ENCODE measurements around the gene NRL. TPM values are rescaled to one million over a fixed set of nuclear protein-coding genes. Genes with fewer than 3 reads are reported as not detected.
A peak's percentile ranks its signal among the peaks of the same experiment; 100 is the strongest.

The NRL gene
- total and polyA plus RNA-seq, 10 of the 15 experiments (the other 5 are each of a cell fraction or from before 2014, with no cell fraction given): 0.11 to 4.4 (median 2.2) TPM

DNA sequence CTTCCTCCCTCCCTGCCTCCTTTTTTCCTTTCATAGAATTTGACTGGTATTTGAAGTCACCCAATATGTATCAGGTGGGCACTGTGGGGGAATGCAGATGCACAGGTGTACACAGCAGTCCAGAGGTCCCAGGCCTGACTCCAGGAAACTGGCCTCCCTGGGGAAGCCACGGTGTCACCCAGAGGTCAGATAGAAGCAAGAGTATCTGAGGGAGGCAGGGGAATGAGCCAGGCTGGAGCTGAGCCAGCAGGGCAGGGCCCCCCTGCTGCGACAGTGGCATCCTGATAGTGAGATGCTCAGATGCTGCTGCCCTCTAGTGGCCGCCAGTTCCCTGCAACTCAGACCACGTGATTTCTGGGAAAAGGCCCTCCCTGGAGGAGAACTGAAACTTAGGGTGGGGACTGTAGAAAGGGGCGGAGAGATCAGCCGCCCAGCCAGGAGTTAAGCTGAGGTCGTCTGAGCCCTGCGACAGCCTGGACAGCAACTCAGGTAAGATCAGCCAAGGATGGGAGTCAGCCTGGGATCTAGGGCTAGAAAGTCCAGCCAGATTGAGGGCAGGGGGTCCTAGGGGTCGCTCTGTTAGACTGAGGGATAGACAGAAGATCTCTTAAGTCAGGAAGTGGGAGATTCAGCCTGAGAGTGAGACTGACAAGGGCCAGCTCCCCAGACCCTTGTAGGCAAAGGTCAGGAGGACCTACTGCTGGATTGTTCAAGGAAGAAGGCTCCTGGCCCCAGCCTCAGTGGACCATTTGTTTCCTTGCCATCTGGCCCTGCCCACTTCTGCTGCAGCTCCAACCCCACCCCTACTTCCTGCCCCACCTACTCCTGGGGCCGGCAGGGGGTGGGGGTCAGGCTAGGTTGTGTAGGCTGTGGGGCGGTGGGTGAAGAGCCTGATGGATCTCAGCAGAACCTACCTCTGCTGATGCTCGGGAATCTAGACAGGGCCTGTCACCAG, 46.4 kb upstream of the NRL start, which contains the start of gene IRF9 (continued):
- peak; percentile 99 for TF ChIP-seq POLR2AphosphoS5 (IDR thresholded peaks at IDR 0.05; ENCODE audit: low read length)
- TF ChIP-seq RAD21 (IDR thresholded peaks at IDR 0.05; ENCODE audit: insufficient read depth, low read depth, low read length): peak; percentile 65
- no peak for TF ChIP-seq BMI1 (IDR thresholded peaks at IDR 0.05; ENCODE audit: borderline replicate concordance)
- peak; percentile 76; the same call in 1 of the 2 replicates for TF ChIP-seq BACH1 (IDR thresholded peaks at IDR 0.05; ENCODE audit: borderline replicate concordance)
- peak; percentile 97 for TF ChIP-seq RAD51 (IDR thresholded peaks at IDR 0.05)
- TF ChIP-seq EGR1 (IDR thresholded peaks at IDR 0.05; ENCODE audit: borderline replicate concordance in 1 of 2, low read depth in 2 of 2, low read length in 2 of 2): peak in 1 of 2 experiments; percentile 47; a peak in 1 of 3 replicates
- TF ChIP-seq ESRRA (IDR thresholded peaks at IDR 0.05; ENCODE audit: low read length): no peak; the same call in 1 of the 2 replicates
- TF ChIP-seq ZNF24 (IDR thresholded peaks at IDR 0.05): no peak
- TF ChIP-seq SREBF2 (IDR thresholded peaks at IDR 0.05; ENCODE audit: low read length): no peak
- 0 out of 2 replicates have a peak, but pooled peaks have one; percentile 54 for TF ChIP-seq CREM (IDR thresholded peaks at IDR 0.05; ENCODE audit: low read depth)
- TF ChIP-seq SRF (IDR thresholded peaks at IDR 0.05; ENCODE audit: low read depth in 2 of 2, low read length in 2 of 2): 0 out of 4 replicates have a peak, but pooled peaks of 1 of the 2 experiments have one; percentile 48
- peak; percentile 79; the same call in 1 of the 2 replicates for TF ChIP-seq HDGF (IDR thresholded peaks at IDR 0.05)
- TF ChIP-seq BHLHE40 (IDR thresholded peaks at IDR 0.05; ENCODE audit: borderline replicate concordance in 1 of 2, low read depth in 2 of 2, low read length in 1 of 2): peak; percentile 70 to 73; a peak in 3 of 4 replicates
- TF ChIP-seq IKZF2 (IDR thresholded peaks at IDR 0.05): peak; percentile 51 to 75
- peak; percentile 97 for TF ChIP-seq POLR2AphosphoS2 (IDR thresholded peaks at IDR 0.05; ENCODE audit: low read depth, low read length)
- TF ChIP-seq MTA2 (IDR thresholded peaks at IDR 0.05; ENCODE audit: low read depth): 0 out of 2 replicates have a peak, but pooled peaks have one; percentile 12
- peak; percentile 62 for TF ChIP-seq DPF2 (IDR thresholded peaks at IDR 0.05)
- TF ChIP-seq, protein P1, sequence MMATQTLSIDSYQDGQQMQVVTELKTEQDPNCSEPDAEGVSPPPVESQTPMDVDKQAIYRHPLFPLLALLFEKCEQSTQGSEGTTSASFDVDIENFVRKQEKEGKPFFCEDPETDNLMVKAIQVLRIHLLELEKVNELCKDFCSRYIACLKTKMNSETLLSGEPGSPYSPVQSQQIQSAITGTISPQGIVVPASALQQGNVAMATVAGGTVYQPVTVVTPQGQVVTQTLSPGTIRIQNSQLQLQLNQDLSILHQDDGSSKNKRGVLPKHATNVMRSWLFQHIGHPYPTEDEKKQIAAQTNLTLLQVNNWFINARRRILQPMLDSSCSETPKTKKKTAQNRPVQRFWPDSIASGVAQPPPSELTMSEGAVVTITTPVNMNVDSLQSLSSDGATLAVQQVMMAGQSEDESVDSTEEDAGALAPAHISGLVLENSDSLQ (IDR thresholded peaks at IDR 0.05): peak; percentile 59
- peak; percentile 41; the same call in 1 of the 2 replicates for TF ChIP-seq TCF7 (IDR thresholded peaks at IDR 0.05; ENCODE audit: borderline replicate concordance)
- TF ChIP-seq CBX3 (IDR thresholded peaks at IDR 0.05; ENCODE audit: borderline replicate concordance, low read depth): no peak
- TF ChIP-seq, protein P2, sequence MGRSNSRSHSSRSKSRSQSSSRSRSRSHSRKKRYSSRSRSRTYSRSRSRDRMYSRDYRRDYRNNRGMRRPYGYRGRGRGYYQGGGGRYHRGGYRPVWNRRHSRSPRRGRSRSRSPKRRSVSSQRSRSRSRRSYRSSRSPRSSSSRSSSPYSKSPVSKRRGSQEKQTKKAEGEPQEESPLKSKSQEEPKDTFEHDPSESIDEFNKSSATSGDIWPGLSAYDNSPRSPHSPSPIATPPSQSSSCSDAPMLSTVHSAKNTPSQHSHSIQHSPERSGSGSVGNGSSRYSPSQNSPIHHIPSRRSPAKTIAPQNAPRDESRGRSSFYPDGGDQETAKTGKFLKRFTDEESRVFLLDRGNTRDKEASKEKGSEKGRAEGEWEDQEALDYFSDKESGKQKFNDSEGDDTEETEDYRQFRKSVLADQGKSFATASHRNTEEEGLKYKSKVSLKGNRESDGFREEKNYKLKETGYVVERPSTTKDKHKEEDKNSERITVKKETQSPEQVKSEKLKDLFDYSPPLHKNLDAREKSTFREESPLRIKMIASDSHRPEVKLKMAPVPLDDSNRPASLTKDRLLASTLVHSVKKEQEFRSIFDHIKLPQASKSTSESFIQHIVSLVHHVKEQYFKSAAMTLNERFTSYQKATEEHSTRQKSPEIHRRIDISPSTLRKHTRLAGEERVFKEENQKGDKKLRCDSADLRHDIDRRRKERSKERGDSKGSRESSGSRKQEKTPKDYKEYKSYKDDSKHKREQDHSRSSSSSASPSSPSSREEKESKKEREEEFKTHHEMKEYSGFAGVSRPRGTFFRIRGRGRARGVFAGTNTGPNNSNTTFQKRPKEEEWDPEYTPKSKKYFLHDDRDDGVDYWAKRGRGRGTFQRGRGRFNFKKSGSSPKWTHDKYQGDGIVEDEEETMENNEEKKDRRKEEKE (IDR thresholded peaks at IDR 0.05): no peak
- TF ChIP-seq CBX5 (IDR thresholded peaks at IDR 0.05; ENCODE audit: low read depth): no peak
- peak; percentile 74 for TF ChIP-seq CREB1 (IDR thresholded peaks at IDR 0.05; ENCODE audit: low read depth)

All from GM12878 (cell line).